HEK293 (cell line): ENCODE results near the gene SCFD2.

ENCODE experiments used
- CTCF ChIA-PET: fragments of 350-600 bp; formaldehyde crosslinking; extraction: SDS; loops from one replicate; lab custom pipeline; 2021; ENCODE audit warnings: antibody characterized with exemption; lab: Yijun Ruan, JAX
- POLR2A ChIA-PET: fragments of 300-600 bp; formaldehyde crosslinking; extraction: SDS; loops from one replicate; lab custom pipeline; 2020; ENCODE audit warnings: antibody characterized with exemption, inconsistent platforms; lab: Yijun Ruan, JAX
- H3K27ac ChIP-seq: fragments of 200-500 bp; sonication (Bioruptor generic); 2 replicates; pipeline ENCODE4 v1.5.1; 2014; ENCODE audit warnings: low read depth, low read length, control low read depth, inconsistent platforms; ENCODE audit errors: extremely low read depth
- H3K36me3 ChIP-seq, 2 experiments: fragments of 200-500 bp in 1 of 2; sonication (Bioruptor generic) in 1 of 2; 1 replicate in 1 of 2; 2 replicates in 1 of 2; pipeline ENCODE4 v1.5.1; 2014 to 2017; ENCODE audit warnings: inconsistent platforms in 2 of 2, low read length in 2 of 2; ENCODE audit not compliant: control insufficient read depth in 2 of 2, insufficient read depth in 1 of 2
- H3K4me1 ChIP-seq: fragments of 200-500 bp; sonication (Bioruptor generic); 2 replicates; pipeline ENCODE4 v1.5.1; 2014; ENCODE audit warnings: mild to moderate bottlenecking, low read length, inconsistent platforms; ENCODE audit not compliant: control insufficient read depth, insufficient read depth
- H3K4me3 ChIP-seq: 2 replicates; pipeline ENCODE4 v1.5.1; 2011; ENCODE audit warnings: low read depth, mild to moderate bottlenecking, control low read depth, low read length, moderate library complexity
- H3K9me3 ChIP-seq: fragments of 200-500 bp; sonication (Bioruptor generic); 2 replicates; pipeline ENCODE4 v1.5.1; 2014; ENCODE audit warnings: low read depth, low read length, inconsistent platforms; ENCODE audit not compliant: control insufficient read depth, insufficient read depth
- GLI4 ChIP-seq: fragments of 450-650 bp; formaldehyde crosslinking; IDR thresholded peaks from 2 replicates; pipeline ENCODE4 v1.5.1; 2016; ENCODE audit warnings: missing biosample characterization, missing genetic modification characterization
- HIC1 ChIP-seq: fragments of 450-650 bp; formaldehyde crosslinking; IDR thresholded peaks from 2 replicates; pipeline ENCODE4 v1.5.1; 2016; ENCODE audit warnings: missing biosample characterization, missing genetic modification characterization
- KLF1 ChIP-seq: fragments of 450-650 bp; formaldehyde crosslinking; IDR thresholded peaks from 2 replicates; pipeline ENCODE4 v1.5.1; 2016; ENCODE audit warnings: missing biosample characterization, missing genetic modification characterization
- KLF9 ChIP-seq: fragments of 450-650 bp; formaldehyde crosslinking; IDR thresholded peaks from 2 replicates; pipeline ENCODE4 v1.5.1; 2016; ENCODE audit warnings: missing biosample characterization, missing genetic modification characterization, low read depth
- RBAK ChIP-seq: fragments of 450-650 bp; formaldehyde crosslinking; IDR thresholded peaks from 2 replicates; pipeline ENCODE4 v1.5.1; 2016; ENCODE audit warnings: missing biosample characterization, missing genetic modification characterization
- SCRT1 ChIP-seq: fragments of 450-650 bp; formaldehyde crosslinking; IDR thresholded peaks from 2 replicates; pipeline ENCODE4 v1.5.1; 2016; ENCODE audit warnings: missing biosample characterization, missing genetic modification characterization, borderline replicate concordance
- SETDB1 ChIP-seq: IDR thresholded peaks from one replicate; pipeline ENCODE4 v1.6.1; 2017; ENCODE audit warnings: mild to moderate bottlenecking, low read length, moderate library complexity, mixed read lengths; ENCODE audit not compliant: insufficient read length
- ZBTB1 ChIP-seq: fragments of 450-650 bp; formaldehyde crosslinking; IDR thresholded peaks from 2 replicates; pipeline ENCODE4 v1.5.1; 2016; ENCODE audit warnings: missing biosample characterization, missing genetic modification characterization
- ZBTB11 ChIP-seq: fragments of 450-650 bp; formaldehyde crosslinking; conservative IDR thresholded peaks from 2 replicates; pipeline ENCODE4 v1.5.1; 2016; ENCODE audit warnings: low read depth, missing biosample characterization, missing genetic modification characterization
- ZFP41 ChIP-seq: fragments of 450-650 bp; formaldehyde crosslinking; IDR thresholded peaks from 2 replicates; pipeline ENCODE4 v1.5.1; 2016; ENCODE audit warnings: missing biosample characterization, missing genetic modification characterization, borderline replicate concordance
- ZNF132 ChIP-seq: fragments of 450-650 bp; formaldehyde crosslinking; IDR thresholded peaks from 2 replicates; pipeline ENCODE4 v1.5.1; 2017; ENCODE audit warnings: missing biosample characterization, missing genetic modification characterization, borderline replicate concordance
- ZNF140 ChIP-seq: fragments of 450-650 bp; formaldehyde crosslinking; IDR thresholded peaks from 2 replicates; pipeline ENCODE4 v1.5.1; 2016; ENCODE audit warnings: missing biosample characterization, missing genetic modification characterization
- ZNF239 ChIP-seq: fragments of 450-650 bp; formaldehyde crosslinking; IDR thresholded peaks from 2 replicates; pipeline ENCODE4 v1.5.1; 2016; ENCODE audit warnings: missing biosample characterization, missing genetic modification characterization
- ZNF324 ChIP-seq: fragments of 450-650 bp; formaldehyde crosslinking; IDR thresholded peaks from 2 replicates; pipeline ENCODE4 v1.5.1; 2016; ENCODE audit warnings: missing biosample characterization, missing genetic modification characterization
- ZNF354C ChIP-seq: fragments of 450-650 bp; formaldehyde crosslinking; IDR thresholded peaks from 2 replicates; pipeline ENCODE4 v1.5.1; 2016; ENCODE audit warnings: missing biosample characterization, missing genetic modification characterization, low read depth, borderline replicate concordance
- ZNF416 ChIP-seq: fragments of 450-650 bp; formaldehyde crosslinking; IDR thresholded peaks from 2 replicates; pipeline ENCODE4 v1.5.1; 2016; ENCODE audit warnings: missing biosample characterization, missing genetic modification characterization
- ZNF473 ChIP-seq: fragments of 450-650 bp; formaldehyde crosslinking; IDR thresholded peaks from 2 replicates; pipeline ENCODE4 v1.5.1; 2017; ENCODE audit warnings: missing biosample characterization, missing genetic modification characterization
- ZNF48 ChIP-seq: fragments of 450-650 bp; formaldehyde crosslinking; IDR thresholded peaks from 2 replicates; pipeline ENCODE4 v1.5.1; 2016; ENCODE audit warnings: missing biosample characterization, missing genetic modification characterization
- ZNF501 ChIP-seq: fragments of 450-650 bp; formaldehyde crosslinking; IDR thresholded peaks from 2 replicates; pipeline ENCODE4 v1.5.1; 2016; ENCODE audit warnings: missing biosample characterization, missing genetic modification characterization
- ZNF610 ChIP-seq: fragments of 450-650 bp; formaldehyde crosslinking; IDR thresholded peaks from 2 replicates; pipeline ENCODE4 v1.5.1; 2016; ENCODE audit warnings: missing biosample characterization, missing genetic modification characterization, borderline replicate concordance
- ZNF747 ChIP-seq: fragments of 450-650 bp; formaldehyde crosslinking; IDR thresholded peaks from 2 replicates; pipeline ENCODE4 v1.5.1; 2016; ENCODE audit warnings: missing biosample characterization, missing genetic modification characterization
- ZNF777 ChIP-seq: fragments of 450-650 bp; formaldehyde crosslinking; IDR thresholded peaks from 2 replicates; pipeline ENCODE4 v1.5.1; 2017; ENCODE audit warnings: missing biosample characterization, missing genetic modification characterization, borderline replicate concordance
- ZNF785 ChIP-seq: fragments of 450-650 bp; formaldehyde crosslinking; IDR thresholded peaks from 2 replicates; pipeline ENCODE4 v1.5.1; 2016; ENCODE audit warnings: missing biosample characterization, missing genetic modification characterization
- TF ChIP-seq, protein P1 (sequence below): fragments of 450-650 bp; formaldehyde crosslinking; IDR thresholded peaks from 2 replicates; pipeline ENCODE4 v1.5.1; 2016; ENCODE audit warnings: missing biosample characterization, missing genetic modification characterization, low read depth
- TF ChIP-seq, protein P2 (sequence below): fragments of 450-650 bp; formaldehyde crosslinking; optimal IDR thresholded peaks from 2 replicates; pipeline ENCODE3; 2016; ENCODE audit warnings: missing biosample characterization, mild to moderate bottlenecking, missing genetic modification characterization
- TF ChIP-seq, protein P3 (sequence below): sonication (generic); formaldehyde crosslinking; IDR thresholded peaks from 2 replicates; pipeline ENCODE4 v1.8.1; 2022; ENCODE audit warnings: mild to moderate bottlenecking, moderate library complexity, missing genetic modification reagents
- TF ChIP-seq, protein P4 (sequence below): fragments of 450-650 bp; formaldehyde crosslinking; IDR thresholded peaks from 2 replicates; pipeline ENCODE4 v1.5.1; 2016; ENCODE audit warnings: missing biosample characterization, missing genetic modification characterization

The SCFD2 gene

GRCh38 chr4:52961666-52962412, 404.0 kb downstream of the SCFD2 start:
- Histone ChIP-seq H3K4me1 (no peaks in the 10 kb centered on the region), H3K4me3 (no peak overlapping the region), H3K27ac (no peak overlapping the region), H3K9me3 (no peaks in the 10 kb centered on the region), H3K36me3 (no peaks in the 10 kb centered on the region)
- TF ChIP-seq ZNF324 (tag by site-specific recombination) (no peak), ZBTB1 (tag by site-specific recombination) (no peak), ZNF140 (tag by site-specific recombination) (no peak), ZBTB11 (tag by site-specific recombination) (no peak), ZNF501 (tag by site-specific recombination) (no peak), KLF1 (tag by site-specific recombination) (no peak), HIC1 (no peak), SETDB1 (no peak), ZNF777 (tag by site-specific recombination) (no peak), ZNF132 (tag by site-specific recombination) (no peak), ZFP41 (no peak), KLF9 (tag by site-specific recombination) (no peak), ZNF416 (tag by site-specific recombination) (no peak), GLI4 (tag by site-specific recombination) (no peak)
- TF ChIP-seq, protein P1, sequence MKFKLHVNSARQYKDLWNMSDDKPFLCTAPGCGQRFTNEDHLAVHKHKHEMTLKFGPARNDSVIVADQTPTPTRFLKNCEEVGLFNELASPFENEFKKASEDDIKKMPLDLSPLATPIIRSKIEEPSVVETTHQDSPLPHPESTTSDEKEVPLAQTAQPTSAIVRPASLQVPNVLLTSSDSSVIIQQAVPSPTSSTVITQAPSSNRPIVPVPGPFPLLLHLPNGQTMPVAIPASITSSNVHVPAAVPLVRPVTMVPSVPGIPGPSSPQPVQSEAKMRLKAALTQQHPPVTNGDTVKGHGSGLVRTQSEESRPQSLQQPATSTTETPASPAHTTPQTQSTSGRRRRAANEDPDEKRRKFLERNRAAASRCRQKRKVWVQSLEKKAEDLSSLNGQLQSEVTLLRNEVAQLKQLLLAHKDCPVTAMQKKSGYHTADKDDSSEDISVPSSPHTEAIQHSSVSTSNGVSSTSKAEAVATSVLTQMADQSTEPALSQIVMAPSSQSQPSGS = no peak
- TF ChIP-seq, protein P2, sequence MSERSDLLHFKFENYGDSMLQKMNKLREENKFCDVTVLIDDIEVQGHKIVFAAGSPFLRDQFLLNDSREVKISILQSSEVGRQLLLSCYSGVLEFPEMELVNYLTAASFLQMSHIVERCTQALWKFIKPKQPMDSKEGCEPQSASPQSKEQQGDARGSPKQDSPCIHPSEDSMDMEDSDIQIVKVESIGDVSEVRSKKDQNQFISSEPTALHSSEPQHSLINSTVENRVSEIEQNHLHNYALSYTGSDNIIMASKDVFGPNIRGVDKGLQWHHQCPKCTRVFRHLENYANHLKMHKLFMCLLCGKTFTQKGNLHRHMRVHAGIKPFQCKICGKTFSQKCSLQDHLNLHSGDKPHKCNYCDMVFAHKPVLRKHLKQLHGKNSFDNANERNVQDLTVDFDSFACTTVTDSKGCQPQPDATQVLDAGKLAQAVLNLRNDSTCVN = no peak
- POLR2A ChIA-PET = no interaction called here
- CTCF ChIA-PET = no interaction called here

DNA sequence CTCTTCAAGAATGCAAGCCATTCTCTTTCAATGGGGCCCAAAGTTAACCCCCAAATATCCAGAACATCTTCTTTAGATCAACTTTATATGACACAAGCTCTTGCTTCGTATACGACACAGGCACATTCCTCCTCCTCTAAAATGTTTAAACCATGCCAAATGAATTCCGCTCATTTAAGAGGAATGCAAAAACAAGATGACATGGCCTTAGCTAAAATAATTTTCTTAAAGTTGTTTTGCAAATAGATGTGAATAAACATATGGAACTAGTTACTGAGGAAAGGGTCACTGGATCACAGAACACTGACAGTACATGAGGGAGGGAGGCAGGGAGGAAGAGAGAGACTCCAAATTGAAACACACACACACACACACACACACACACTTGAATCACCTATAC, 406.3 kb downstream of the SCFD2 start:
- no peaks in the 10 kb centered on the region for H3K36me3 ChIP-seq
- H3K4me1 ChIP-seq = no peaks in the 10 kb centered on the region
- ChIA-PET POLR2A (no interaction called here), CTCF (interaction anchor here (1.1 kb wide), 1 partner anchor 48 kb away, joined by 4 read pairs; no protein-coding TSS in a partner anchor)
- no peak overlapping the region for H3K4me3 ChIP-seq
- no peaks in the 10 kb centered on the region for H3K9me3 ChIP-seq
- H3K27ac ChIP-seq = no peak overlapping the region
- no peak for TF ChIP-seq ZNF747 (tag by site-specific recombination)
- no peak for TF ChIP-seq ZNF48 (tag by site-specific recombination)
- TF ChIP-seq SCRT1 = no peak
- TF ChIP-seq ZNF473 (tag by site-specific recombination) = no peak
- TF ChIP-seq, protein P3, sequence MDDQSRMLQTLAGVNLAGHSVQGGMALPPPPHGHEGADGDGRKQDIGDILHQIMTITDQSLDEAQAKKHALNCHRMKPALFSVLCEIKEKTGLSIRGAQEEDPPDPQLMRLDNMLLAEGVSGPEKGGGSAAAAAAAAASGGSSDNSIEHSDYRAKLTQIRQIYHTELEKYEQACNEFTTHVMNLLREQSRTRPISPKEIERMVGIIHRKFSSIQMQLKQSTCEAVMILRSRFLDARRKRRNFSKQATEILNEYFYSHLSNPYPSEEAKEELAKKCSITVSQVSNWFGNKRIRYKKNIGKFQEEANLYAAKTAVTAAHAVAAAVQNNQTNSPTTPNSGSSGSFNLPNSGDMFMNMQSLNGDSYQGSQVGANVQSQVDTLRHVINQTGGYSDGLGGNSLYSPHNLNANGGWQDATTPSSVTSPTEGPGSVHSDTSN (CRISPR knock-in tag) = no peak
- TF ChIP-seq, protein P4, sequence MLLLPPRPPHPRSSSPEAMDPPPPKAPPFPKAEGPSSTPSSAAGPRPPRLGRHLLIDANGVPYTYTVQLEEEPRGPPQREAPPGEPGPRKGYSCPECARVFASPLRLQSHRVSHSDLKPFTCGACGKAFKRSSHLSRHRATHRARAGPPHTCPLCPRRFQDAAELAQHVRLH (tag by site-specific recombination) = no peak
- no peak for TF ChIP-seq ZNF610 (tag by site-specific recombination)
- no peak for TF ChIP-seq RBAK (tag by site-specific recombination)
- TF ChIP-seq ZNF239 (tag by site-specific recombination) = no peak
- no peak for TF ChIP-seq ZNF785
- no peak for TF ChIP-seq ZNF354C (tag by site-specific recombination)
